Lower lobe of right lung (tissue), 2 donors: ENCODE data around the gene TYW1B. TPM values are rescaled to one million over a fixed set of nuclear protein-coding genes. Genes with fewer than 3 reads are reported as not detected.
A peak's percentile ranks its signal among the peaks of the same experiment; 100 is the strongest.
"Not testable (repeated sequence)": the region's sequence is repeated elsewhere in the genome, so short reads cannot be mapped to it uniquely, and the experiment has no call there.

Source experiments
- ATAC-seq, 2 donors: fragments of 200-7000 bp; cut with Tn5 transposase; one replicate each; pipeline ENCODE4 v1.9.1; 2020 to 2022; ENCODE audit warnings: mild to moderate bottlenecking in 2 of 2, moderate library complexity in 2 of 2
- DNase-seq: peaks from one replicate; pipeline ENCODE4 v3.0.0-alpha.2; 2020
- H3K27ac ChIP-seq: fragments of 200-600 bp; one replicate; pipeline ENCODE4 v1.8.0; 2022
- H3K27me3 ChIP-seq: fragments of 200-600 bp; one replicate; pipeline ENCODE4 v1.8.0; 2022; ENCODE audit warnings: low read depth
- H3K36me3 ChIP-seq: fragments of 200-600 bp; one replicate; pipeline ENCODE4 v1.8.0; 2022; ENCODE audit warnings: mild to moderate bottlenecking
- H3K4me1 ChIP-seq: fragments of 200-600 bp; one replicate; pipeline ENCODE4 v1.8.0; 2022
- H3K4me3 ChIP-seq: fragments of 200-600 bp; one replicate; pipeline ENCODE4 v1.8.0; 2022; ENCODE audit warnings: mild to moderate bottlenecking
- H3K9me3 ChIP-seq: fragments of 200-600 bp; one replicate; pipeline ENCODE4 v1.8.0; 2022
- CTCF ChIP-seq: fragments of 200-600 bp; IDR thresholded peaks from one replicate; pipeline ENCODE4 v1.8.0; 2022; ENCODE audit warnings: antibody characterized with exemption, mild to moderate bottlenecking
- intact Hi-C: fragments of 100-400 bp; cut with DNase I; formaldehyde crosslinking; loops from one replicate; pipeline ENCODE4 v1.11.0; 2022
- total RNA-seq: library from RNA; stranded (reverse); fragmentation: NEBNext Ultra II Directional; extraction: Animal tissue kit (Norgen Biotek cat#: 25700); gene quantifications from one replicate; pipeline ENCODE4 v1.2.1, GENCODE V29; 2021
- donor health status: DM: no; HTN: yes; CAD: no; lungs with severe emphysema.

The TYW1B gene
- total RNA-seq, 1 donor from 2014 or later: 6.8 TPM

- H3K36me3 ChIP-seq, H3K4me1 ChIP-seq, H3K27ac ChIP-seq, intact Hi-C loops, DNase-seq, ATAC-seq, H3K4me3 ChIP-seq, H3K9me3 ChIP-seq, H3K27me3 ChIP-seq: not testable (repeated sequence)
Observed at GRCh38 chr7:72689344-72689743, 138.7 kb downstream of the TYW1B start.

DNA sequence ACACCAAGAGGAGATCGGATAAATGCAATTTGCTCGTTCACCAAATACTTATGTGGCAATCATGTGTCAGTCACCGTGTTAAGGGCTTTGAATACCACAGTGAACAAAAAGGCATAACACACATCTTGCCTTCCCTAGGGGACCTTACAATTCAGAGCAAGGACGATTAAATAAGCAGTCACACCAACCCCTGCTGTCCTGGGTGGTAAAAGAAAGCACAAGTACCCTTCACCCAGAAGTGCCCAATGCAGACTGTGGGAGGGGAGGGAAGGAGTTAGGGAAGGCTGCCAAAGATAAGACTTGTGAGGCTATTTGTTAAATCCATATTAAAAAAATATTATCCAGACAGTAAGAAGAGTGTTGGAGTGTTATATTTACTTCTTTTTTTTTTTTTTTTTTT, 146.8 kb downstream of the TYW1B start:
- H3K36me3 ChIP-seq, H3K4me1 ChIP-seq, intact Hi-C loops, H3K27ac ChIP-seq, H3K9me3 ChIP-seq, H3K27me3 ChIP-seq, DNase-seq, H3K4me3 ChIP-seq: not testable (repeated sequence)
- ATAC-seq: peak; percentile 77 to 82

DNA sequence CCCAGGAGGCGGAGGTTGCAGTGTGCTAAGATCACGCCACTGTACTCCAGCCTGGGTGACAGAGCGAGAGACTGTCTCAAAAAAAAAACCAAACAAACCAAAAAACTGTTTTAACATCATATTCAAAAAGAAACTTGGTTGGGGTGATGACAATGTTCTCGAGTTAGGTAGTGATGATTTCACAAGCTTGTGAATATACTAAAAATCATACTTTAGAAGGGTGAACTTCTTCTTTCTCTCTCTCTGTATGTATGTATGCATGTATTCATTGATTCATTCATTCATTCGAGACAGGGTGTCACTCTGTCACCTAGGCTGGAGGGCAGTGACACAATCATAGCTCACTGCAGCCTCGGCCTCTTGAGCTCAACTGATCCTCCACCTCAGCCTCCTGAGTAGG, 151.1 kb downstream of the TYW1B start:
- H3K27ac ChIP-seq, H3K27me3 ChIP-seq, H3K36me3 ChIP-seq, DNase-seq, H3K4me3 ChIP-seq, H3K9me3 ChIP-seq, intact Hi-C loops, H3K4me1 ChIP-seq, ATAC-seq: not testable (repeated sequence)

- ATAC-seq: peak in 1 of 2 donors; percentile 45
- DNase-seq, H3K27ac ChIP-seq: not testable (repeated sequence)
Observed at GRCh38 chr7:72676086-72676690, 151.8 kb downstream of the TYW1B start.

GRCh38 chr7:72675686-72676085, 152.3 kb downstream of the TYW1B start:
- H3K9me3 ChIP-seq, H3K27ac ChIP-seq, DNase-seq, H3K36me3 ChIP-seq, intact Hi-C loops, ATAC-seq, H3K27me3 ChIP-seq, H3K4me3 ChIP-seq, H3K4me1 ChIP-seq: not testable (repeated sequence)

More at GRCh38 chr7:72676086-72676690, 151.8 kb downstream of the TYW1B start:
- H3K4me1 ChIP-seq, H3K4me3 ChIP-seq, H3K9me3 ChIP-seq, H3K36me3 ChIP-seq, H3K27me3 ChIP-seq, intact Hi-C loops: not testable (repeated sequence)

DNA sequence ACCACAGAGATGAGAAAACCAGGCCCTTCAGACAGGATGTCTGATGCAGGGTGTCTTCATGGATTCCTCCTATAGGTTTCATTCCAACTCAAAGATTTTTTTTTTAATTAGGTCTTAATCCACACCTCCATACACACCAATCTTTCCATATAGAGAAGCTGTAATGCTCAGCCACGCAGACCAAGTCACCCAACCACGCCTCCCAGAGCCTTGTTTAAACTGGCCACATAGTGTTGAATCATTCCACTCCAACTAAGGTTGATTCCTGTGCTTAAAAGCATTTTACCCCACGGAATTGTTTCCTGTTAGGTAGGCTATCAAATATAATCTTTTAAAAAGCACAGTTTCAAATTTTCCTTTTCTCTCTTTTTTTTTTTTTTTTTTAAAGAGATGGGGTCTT, 153.6 kb downstream of the TYW1B start:
- intact Hi-C loops: no loop called here
- DNase-seq (no peak), ATAC-seq (no peak)
- Histone ChIP-seq H3K27ac (no peak overlapping the region), H3K4me1 (no peaks in the 10 kb centered on the region), H3K9me3 (no peaks in the 10 kb centered on the region), H3K4me3 (no peak overlapping the region), H3K27me3 (no peaks in the 10 kb centered on the region), H3K36me3 (no peaks in the 10 kb centered on the region)
- no peak for TF ChIP-seq CTCF

- H3K9me3 ChIP-seq, H3K4me1 ChIP-seq, H3K4me3 ChIP-seq, H3K27ac ChIP-seq, DNase-seq, H3K36me3 ChIP-seq, H3K27me3 ChIP-seq, intact Hi-C loops, ATAC-seq: not testable (repeated sequence)
Observed at GRCh38 chr7:72670850-72671249, 157.2 kb downstream of the TYW1B start.

GRCh38 chr7:72668435-72668834, 159.6 kb downstream of the TYW1B start:
- intact Hi-C loops, ATAC-seq, H3K4me3 ChIP-seq, H3K27ac ChIP-seq, H3K27me3 ChIP-seq, H3K36me3 ChIP-seq, H3K9me3 ChIP-seq, DNase-seq, H3K4me1 ChIP-seq: not testable (repeated sequence)

GRCh38 chr7:72667049-72667448, 161.0 kb downstream of the TYW1B start:
- H3K36me3 ChIP-seq, intact Hi-C loops, H3K27me3 ChIP-seq, DNase-seq, H3K9me3 ChIP-seq, H3K27ac ChIP-seq, H3K4me1 ChIP-seq, ATAC-seq, H3K4me3 ChIP-seq: not testable (repeated sequence)

DNA sequence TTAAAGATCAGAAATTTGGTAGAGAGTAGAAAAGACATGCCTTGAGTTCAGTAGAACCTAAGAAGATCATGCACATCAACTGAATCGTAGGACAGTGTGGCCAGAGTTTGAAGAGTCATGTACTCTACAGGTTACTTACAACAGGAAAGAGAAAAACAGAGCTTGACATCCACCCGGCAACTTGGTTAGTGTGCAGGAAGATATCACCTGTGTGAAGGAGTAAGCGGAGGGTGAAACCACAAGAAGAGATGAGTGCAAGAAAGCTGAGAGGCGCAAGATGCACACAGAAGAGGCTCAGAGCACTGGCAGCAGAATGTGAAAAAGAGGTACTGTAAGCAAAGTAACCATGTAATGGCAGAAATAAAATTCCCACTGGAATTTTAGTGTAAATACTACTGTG, 179.4 kb downstream of the TYW1B start:
- DNase-seq, H3K9me3 ChIP-seq, H3K27me3 ChIP-seq, ATAC-seq, H3K27ac ChIP-seq, H3K36me3 ChIP-seq, H3K4me1 ChIP-seq, H3K4me3 ChIP-seq, intact Hi-C loops: not testable (repeated sequence)

DNA sequence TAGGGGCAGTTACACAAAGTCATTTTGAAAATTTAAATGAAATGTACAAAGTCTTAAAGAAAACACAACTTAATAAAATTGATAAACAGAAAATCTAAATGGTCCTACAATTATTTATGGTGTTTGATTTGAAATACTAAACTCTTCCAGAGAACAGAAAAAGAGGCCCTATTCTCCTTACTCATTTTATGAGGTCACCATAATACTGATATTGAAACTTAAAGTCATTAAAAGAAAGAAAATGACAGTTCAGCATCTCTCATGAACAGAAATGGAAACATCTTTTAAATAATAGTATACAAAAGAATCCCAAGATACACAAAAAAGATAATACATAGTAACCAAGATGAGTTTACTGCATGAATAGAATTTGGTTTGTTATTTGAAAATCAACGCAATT, 184.3 kb downstream of the TYW1B start:
- ATAC-seq, H3K27me3 ChIP-seq: not testable (repeated sequence)

GRCh38 chr7:72641485-72642248, 186.3 kb downstream of the TYW1B start:
- H3K4me1 ChIP-seq, intact Hi-C loops, H3K9me3 ChIP-seq, ATAC-seq, H3K27ac ChIP-seq, H3K36me3 ChIP-seq, H3K4me3 ChIP-seq, H3K27me3 ChIP-seq, DNase-seq: not testable (repeated sequence)

More for the DNA sequence above, 184.3 kb downstream of the TYW1B start:
- H3K27ac ChIP-seq, H3K4me3 ChIP-seq, H3K4me1 ChIP-seq, intact Hi-C loops, H3K9me3 ChIP-seq, DNase-seq, H3K36me3 ChIP-seq: not testable (repeated sequence)

DNA sequence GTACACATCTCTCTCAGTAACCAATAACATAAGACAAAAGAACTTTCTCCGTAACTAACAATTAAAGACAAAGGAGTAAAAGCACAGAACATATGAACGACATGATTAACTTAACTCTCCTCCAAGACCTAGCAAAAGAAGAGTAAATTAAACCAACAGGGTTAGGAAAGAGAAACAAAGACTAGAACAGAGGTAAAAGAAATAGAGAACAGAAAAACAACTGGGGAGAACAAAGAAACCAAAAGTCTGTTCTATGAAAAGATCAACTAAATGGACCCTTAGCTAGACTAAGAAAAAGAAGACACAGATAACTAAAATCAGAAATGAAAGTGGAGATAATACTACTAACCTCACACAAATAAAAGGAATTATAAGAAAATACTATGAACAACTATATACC, 187.3 kb downstream of the TYW1B start:
- DNase-seq, H3K27me3 ChIP-seq, H3K9me3 ChIP-seq, H3K36me3 ChIP-seq, ATAC-seq, H3K4me3 ChIP-seq, H3K4me1 ChIP-seq, H3K27ac ChIP-seq, intact Hi-C loops: not testable (repeated sequence)
